Peyer's patch (tissue), 4 donors: ENCODE measurements around the gene CPD. TPM values are rescaled to one million over a fixed set of nuclear protein-coding genes. Genes with fewer than 3 reads are reported as not detected.

Experiments
- DNase-seq, 3 donors: peaks; one replicate each; pipeline ENCODE4 v3.0.0-alpha.2; 2017 to 2019
- H3K27ac ChIP-seq, 4 donors: fragments of 200-600 bp; sonication (generic); one replicate each; pipeline ENCODE4 v1.5.1; 2016 to 2019
- H3K27me3 ChIP-seq, 2 donors: fragments of 200-600 bp; sonication (generic); one replicate each; pipeline ENCODE4 v1.5.1; 2019
- H3K36me3 ChIP-seq, 3 donors: fragments of 200-600 bp; sonication (generic); one replicate each; pipeline ENCODE4 v1.5.1; 2016 to 2019
- H3K4me1 ChIP-seq, 4 donors: fragments of 200-600 bp; sonication (generic); one replicate each; pipeline ENCODE4 v1.5.1; 2016 to 2019
- H3K4me3 ChIP-seq, 4 donors: fragments of 200-600 bp; sonication (generic); 1 replicate in 3 of 4; 2 replicates in 1 of 4; pipeline ENCODE4 v1.5.1; 2016 to 2019; ENCODE audit warnings: mild to moderate bottlenecking in 1 of 4
- H3K9me3 ChIP-seq, 4 donors: fragments of 200-600 bp; sonication (generic); one replicate each; pipeline ENCODE4 v1.5.1; 2016 to 2019; ENCODE audit warnings: mild to moderate bottlenecking in 1 of 4
- POLR2A ChIP-seq, 2 donors: fragments of 450-650 bp; IDR thresholded peaks; one replicate each; pipeline ENCODE4 v1.5.1; 2017; ENCODE audit warnings: antibody characterized with exemption in 2 of 2, mild to moderate bottlenecking in 2 of 2, moderate library complexity in 2 of 2
- total RNA-seq, 4 donors: library from RNA; depleted of rRNA; stranded (reverse); fragments of >200 nt; gene quantifications; one replicate each; pipeline ENCODE4 v1.1.0, GENCODE V29; 2016
- TF ChIP-seq, protein P1 (sequence below), 6 experiments: fragments of 450-650 bp in 4 of 6; fragments of 200-600 bp in 2 of 6; sonication (generic) in 1 of 6; IDR thresholded peaks; one replicate each; pipeline ENCODE4 v1.5.1; 2017 to 2019; ENCODE audit warnings: antibody characterized with exemption in 6 of 6, mild to moderate bottlenecking in 3 of 6, moderate library complexity in 1 of 6

The CPD gene
- total RNA-seq, 4 donors from 2014 or later, result 9.9 to 242 (median 143) TPM

DNA sequence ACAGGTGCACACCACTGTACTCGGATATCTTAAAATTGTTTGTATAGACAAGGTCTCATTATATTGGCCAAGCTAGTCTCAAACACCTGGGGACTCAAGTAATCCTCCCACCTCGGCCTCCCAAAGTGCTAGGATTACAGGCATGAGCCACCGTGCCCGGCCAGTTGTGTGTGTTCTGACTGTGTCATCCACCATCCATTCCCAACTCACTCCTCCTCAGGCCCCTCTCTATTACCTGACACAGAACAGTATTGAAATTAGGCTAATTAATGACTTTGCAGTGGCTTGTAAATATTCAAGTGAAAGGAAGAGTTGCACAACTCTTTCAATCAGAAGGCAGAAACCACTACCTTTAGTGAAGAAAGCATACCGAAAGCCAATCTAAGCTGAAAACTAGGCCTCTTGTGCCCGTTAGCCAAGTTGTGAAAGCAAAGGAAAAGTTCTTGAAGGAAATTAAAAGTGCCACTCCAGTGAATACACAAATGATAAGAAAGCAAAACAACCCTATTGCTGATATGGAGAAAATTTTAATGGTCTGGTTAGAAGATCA, 127.2 kb downstream of the CPD start:
- peaks cover 0 to 33% (median 0%) of the 10 kb centered on the region in 3 donors for H3K36me3 ChIP-seq
- H3K9me3 ChIP-seq, result no peaks in the 10 kb centered on the region
- no peak overlapping the region for H3K27ac ChIP-seq
- no peak overlapping the region for H3K4me3 ChIP-seq
- DNase-seq, result no peak
- no peaks in the 10 kb centered on the region for H3K27me3 ChIP-seq
- no peaks in the 10 kb centered on the region for H3K4me1 ChIP-seq
- TF ChIP-seq, protein P1, sequence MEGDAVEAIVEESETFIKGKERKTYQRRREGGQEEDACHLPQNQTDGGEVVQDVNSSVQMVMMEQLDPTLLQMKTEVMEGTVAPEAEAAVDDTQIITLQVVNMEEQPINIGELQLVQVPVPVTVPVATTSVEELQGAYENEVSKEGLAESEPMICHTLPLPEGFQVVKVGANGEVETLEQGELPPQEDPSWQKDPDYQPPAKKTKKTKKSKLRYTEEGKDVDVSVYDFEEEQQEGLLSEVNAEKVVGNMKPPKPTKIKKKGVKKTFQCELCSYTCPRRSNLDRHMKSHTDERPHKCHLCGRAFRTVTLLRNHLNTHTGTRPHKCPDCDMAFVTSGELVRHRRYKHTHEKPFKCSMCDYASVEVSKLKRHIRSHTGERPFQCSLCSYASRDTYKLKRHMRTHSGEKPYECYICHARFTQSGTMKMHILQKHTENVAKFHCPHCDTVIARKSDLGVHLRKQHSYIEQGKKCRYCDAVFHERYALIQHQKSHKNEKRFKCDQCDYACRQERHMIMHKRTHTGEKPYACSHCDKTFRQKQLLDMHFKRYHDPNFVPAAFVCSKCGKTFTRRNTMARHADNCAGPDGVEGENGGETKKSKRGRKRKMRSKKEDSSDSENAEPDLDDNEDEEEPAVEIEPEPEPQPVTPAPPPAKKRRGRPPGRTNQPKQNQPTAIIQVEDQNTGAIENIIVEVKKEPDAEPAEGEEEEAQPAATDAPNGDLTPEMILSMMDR (IDR thresholded peaks at IDR 0.05), result no peak
- TF ChIP-seq POLR2A (IDR thresholded peaks at IDR 0.05), result no peak

DNA sequence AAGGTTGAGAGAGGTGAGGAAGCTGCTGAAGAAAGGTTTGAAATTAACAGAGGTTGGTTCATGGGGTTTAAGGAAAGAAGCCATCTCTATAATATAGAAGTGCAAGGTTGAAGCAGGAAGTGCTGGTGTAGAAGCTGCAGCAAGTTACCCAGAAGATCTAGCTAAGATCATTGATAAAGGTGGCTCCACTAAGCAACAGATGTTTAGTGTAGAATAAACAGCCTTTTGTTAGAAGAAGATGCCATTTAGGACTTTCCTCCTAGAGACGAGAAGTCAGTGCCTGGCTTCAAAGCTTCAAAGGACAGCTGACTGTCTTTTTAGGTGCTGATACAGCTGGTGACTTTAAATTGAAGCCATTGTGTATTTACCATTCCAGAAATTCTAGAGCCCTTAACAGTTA, 127.8 kb downstream of the CPD start:
- H3K27ac ChIP-seq, result no peak overlapping the region
- H3K4me1 ChIP-seq, result no peaks in the 10 kb centered on the region
- no peaks in the 10 kb centered on the region for H3K27me3 ChIP-seq
- no peak for DNase-seq
- peaks cover 0 to 30% (median 0%) of the 10 kb centered on the region in 3 donors for H3K36me3 ChIP-seq
- H3K9me3 ChIP-seq, result no peaks in the 10 kb centered on the region
- TF ChIP-seq, protein P1 (IDR thresholded peaks at IDR 0.05), result no peak
- TF ChIP-seq POLR2A (IDR thresholded peaks at IDR 0.05), result no peak
- no peak overlapping the region for H3K4me3 ChIP-seq

DNA sequence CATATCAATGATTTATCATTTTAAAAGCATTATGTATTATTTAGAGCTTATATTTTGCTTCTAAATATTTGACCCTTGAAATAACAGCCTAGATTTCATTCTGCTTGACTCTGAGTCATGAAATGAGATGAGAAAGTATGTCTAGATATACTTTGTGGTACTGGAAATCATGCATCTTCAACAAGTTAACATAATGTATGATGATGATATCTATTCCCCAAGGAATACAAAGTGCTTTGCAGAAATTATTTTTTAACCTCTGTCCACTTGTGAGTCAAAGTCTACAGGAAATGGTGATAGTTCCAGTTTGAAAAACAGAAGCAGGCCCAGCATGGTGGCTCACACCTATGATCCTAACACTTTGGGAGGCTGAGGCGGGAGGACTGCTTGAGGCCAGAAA, 134.6 kb downstream of the CPD start:
- no peak overlapping the region for H3K4me3 ChIP-seq
- TF ChIP-seq, protein P1 (IDR thresholded peaks at IDR 0.05), result no peak
- no peak for TF ChIP-seq POLR2A (IDR thresholded peaks at IDR 0.05)
- H3K36me3 ChIP-seq, result peaks cover 0 to 29% (median 0%) of the 10 kb centered on the region in 3 donors
- no peaks in the 10 kb centered on the region for H3K27me3 ChIP-seq
- no peak for DNase-seq
- H3K9me3 ChIP-seq, result no peaks in the 10 kb centered on the region
- H3K4me1 ChIP-seq, result no peaks in the 10 kb centered on the region
- no peak overlapping the region for H3K27ac ChIP-seq

DNA sequence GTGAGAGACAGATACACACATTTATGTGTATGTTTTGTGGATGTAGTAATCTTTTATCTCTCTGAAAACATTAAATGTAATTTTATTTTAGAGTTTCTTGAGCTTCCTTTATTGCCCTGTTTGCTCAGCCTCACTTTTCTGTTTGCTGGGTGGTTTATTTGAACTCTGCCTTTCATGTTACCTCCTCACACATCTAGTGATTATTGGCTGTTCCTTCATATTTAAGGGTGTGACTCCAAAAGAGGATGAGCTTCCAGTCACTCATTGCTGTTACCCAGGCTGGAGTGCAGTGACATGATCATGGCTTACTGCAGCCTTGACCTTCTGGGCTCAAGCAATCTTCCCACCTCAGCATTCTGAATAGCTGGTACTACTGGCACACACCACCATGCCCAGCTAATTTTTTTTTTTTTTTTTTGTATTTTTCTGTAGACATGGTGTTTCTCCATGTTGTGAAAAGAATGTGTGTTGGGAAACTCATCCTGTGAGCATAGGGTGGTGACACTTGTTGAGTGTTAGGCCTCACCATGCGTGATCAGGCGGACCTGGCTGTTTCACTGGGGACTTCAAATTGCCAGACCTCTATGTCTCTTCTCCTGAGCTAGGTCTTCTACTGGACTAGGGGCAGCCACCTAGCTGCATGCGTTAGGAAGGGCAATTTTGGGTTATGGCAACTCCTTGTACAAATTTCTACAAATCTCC, 136.3 kb downstream of the CPD start:
- Histone ChIP-seq H3K4me1 (no peaks in the 10 kb centered on the region), H3K36me3 (peaks cover 0 to 34% (median 0%) of the 10 kb centered on the region in 3 donors), H3K9me3 (no peaks in the 10 kb centered on the region), H3K27ac (no peak overlapping the region), H3K27me3 (no peaks in the 10 kb centered on the region), H3K4me3 (no peak overlapping the region)
- DNase-seq, result no peak
- TF ChIP-seq, protein P1 (IDR thresholded peaks at IDR 0.05), result no peak
- TF ChIP-seq POLR2A (IDR thresholded peaks at IDR 0.05), result no peak

DNA sequence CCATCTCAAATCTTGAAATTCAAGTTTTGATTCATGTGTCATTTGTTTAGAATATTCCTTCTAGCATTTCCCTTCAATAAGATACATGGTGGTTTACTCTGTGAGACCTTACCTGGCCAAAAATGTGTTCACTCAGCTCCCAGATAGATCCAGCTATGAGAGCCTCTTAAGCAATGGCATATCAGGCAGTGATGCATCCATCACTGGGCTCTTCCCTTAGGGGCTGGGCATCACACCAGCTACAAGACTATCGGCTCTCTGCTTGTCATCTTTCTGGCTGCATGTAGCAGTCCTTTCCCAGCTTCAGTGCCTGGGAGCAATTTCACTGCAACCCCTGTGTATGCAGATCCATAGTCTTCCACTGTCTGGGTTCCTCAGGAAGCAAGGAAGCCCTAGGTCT, 139.1 kb downstream of the CPD start:
- H3K9me3 ChIP-seq, result no peaks in the 10 kb centered on the region
- H3K27ac ChIP-seq, result no peak overlapping the region
- no peak for DNase-seq
- H3K36me3 ChIP-seq, result peaks cover 0 to 40% (median 0%) of the 10 kb centered on the region in 3 donors
- H3K27me3 ChIP-seq, result no peaks in the 10 kb centered on the region
- no peaks in the 10 kb centered on the region for H3K4me1 ChIP-seq
- H3K4me3 ChIP-seq, result no peak overlapping the region
- no peak for TF ChIP-seq POLR2A (IDR thresholded peaks at IDR 0.05)
- TF ChIP-seq, protein P1 (IDR thresholded peaks at IDR 0.05), result no peak
